Vagina (tissue), 2 donors: ENCODE data around the gene FSD1L.

Source experiments
- CTCF ChIP-seq, 3 experiments: fragments of 450-650 bp in 2 of 3; fragments of 200-600 bp in 1 of 3; sonication (generic) in 1 of 3; IDR thresholded peaks; one replicate each; pipeline ENCODE4 v1.5.1; 2017 to 2019; ENCODE audit warnings: antibody characterized with exemption in 3 of 3, mild to moderate bottlenecking in 2 of 3, moderate library complexity in 2 of 3
- POLR2A ChIP-seq, 2 donors: fragments of 450-650 bp; IDR thresholded peaks; one replicate each; pipeline ENCODE4 v1.6.1; 2017; ENCODE audit warnings: antibody characterized with exemption in 2 of 2, mild to moderate bottlenecking in 2 of 2, moderate library complexity in 2 of 2

- TF ChIP-seq CTCF (IDR thresholded peaks at IDR 0.05) (no peak), POLR2A (IDR thresholded peaks at IDR 0.05) (no peak)
Measured at GRCh38 chr9:105452185-105452584, 4.4 kb downstream of the FSD1L start.
